ENCODE results near the gene KIAA0319L.

Gene KIAA0319L

GRCh38 chr1:35598895-35599294 is 41.7 kb upstream of the KIAA0319L start:
- no peak for TF ChIP-seq CTCF (IDR thresholded peaks at IDR 0.05)
- Histone ChIP-seq H3K27ac (no peak overlapping the region), H3K4me3 (no peak overlapping the region)
- DNase-seq (ENCODE audit: low spot score), result no peak

- DNase-seq (ENCODE audit: low spot score), result no peak
- Histone ChIP-seq H3K4me3 (no peak overlapping the region), H3K27ac (no peak overlapping the region)
- TF ChIP-seq CTCF (IDR thresholded peaks at IDR 0.05), result no peak
These were observed 40.7 kb upstream of the KIAA0319L start for GRCh38 chr1:35597870-35598269.

GRCh38 chr1:35595684-35596083 is 38.5 kb upstream of the KIAA0319L start:
- no peak for DNase-seq (ENCODE audit: low spot score)
- H3K27ac ChIP-seq, result no peak overlapping the region

GRCh38 chr1:35594005-35594760 is 37.0 kb upstream of the KIAA0319L start:
- Histone ChIP-seq H3K27ac (no peak overlapping the region), H3K4me3 (no peak overlapping the region)
- DNase-seq (ENCODE audit: low spot score), result no peak
- no peak for TF ChIP-seq CTCF (IDR thresholded peaks at IDR 0.05)

More at GRCh38 chr1:35595684-35596083, 38.5 kb upstream of the KIAA0319L start:
- H3K4me3 ChIP-seq, result no peak overlapping the region
- TF ChIP-seq CTCF (IDR thresholded peaks at IDR 0.05), result no peak

GRCh38 chr1:35592991-35593769 is 36.0 kb upstream of the KIAA0319L start:
- H3K27ac ChIP-seq, result no peak overlapping the region
- no peak for TF ChIP-seq CTCF (IDR thresholded peaks at IDR 0.05)
- H3K4me3 ChIP-seq, result no peak overlapping the region
- no peak for DNase-seq (ENCODE audit: low spot score)

GRCh38 chr1:35591211-35591610 is 34.0 kb upstream of the KIAA0319L start:
- DNase-seq (ENCODE audit: low spot score), result no peak

More at GRCh38 chr1:35591211-35591610, 34.0 kb upstream of the KIAA0319L start:
- TF ChIP-seq CTCF (IDR thresholded peaks at IDR 0.05), result no peak
- Histone ChIP-seq H3K27ac (no peak overlapping the region), H3K4me3 (no peak overlapping the region)

Measured in coronary artery (tissue), 2 donors.